HCT116 (cell line): ENCODE measurements around the gene FRMD4A. TPM values are rescaled to one million over a fixed set of nuclear protein-coding genes. Genes with fewer than 3 reads are reported as not detected.

Experiments used
- ATAC-seq: fragments of 200-7000 bp; cut with Tn5 transposase; 2 replicates; pipeline ENCODE4 v1.9.1; 2020; ENCODE audit warnings: mild to moderate bottlenecking, moderate library complexity
- BruUV-seq: library from RNA; stranded (reverse); fragments of 400-500 nt; replicated peaks from 2 replicates; lab custom pipeline; 2021; lab: Mats Ljungman, UMichigan
- CTCF ChIA-PET: fragments of 300-600 bp; sonication (Branson Sonifier 250); formaldehyde crosslinking; loops from one replicate; lab custom pipeline; 2021; ENCODE audit warnings: antibody characterized with exemption; lab: Charles Lee
- POLR2A ChIA-PET: fragments of 300-600, 350-600 bp; sonication (Branson Sonifier 250); formaldehyde crosslinking; loops from one replicate; lab custom pipeline; 2021; ENCODE audit warnings: antibody characterized with exemption; lab: Charles Lee
- RAD21 ChIA-PET, 2 experiments: fragments of 300-600 bp; sonication (Branson Sonifier 250); formaldehyde crosslinking; loops; one replicate each; lab custom pipeline; 2023; ENCODE audit warnings: low total read pairs in 2 of 2; ENCODE audit not compliant: uncharacterized antibody in 2 of 2, unreplicated experiment in 2 of 2, low non-redundant PET in 1 of 2; lab: Charles Lee
- DNase-seq: peaks from one replicate; pipeline ENCODE4 v3.0.0-alpha.2; 2010; ENCODE audit warnings: low read depth, low spot score
- H2AFZ ChIP-seq: fragments of 200-600 bp; shearing (Covaris generic), sonication (generic); 2 replicates; pipeline ENCODE4 v1.6.1; 2017; ENCODE audit warnings: low read depth, mixed run types, mixed read lengths, antibody characterized with exemption, low read length; ENCODE audit not compliant: poor library complexity, severe bottlenecking
- H3K27ac ChIP-seq: 2 replicates; pipeline ENCODE4 v1.5.1; 2012; ENCODE audit warnings: low read depth, low read length
- H3K27me3 ChIP-seq: fragments of 200-600 bp; sonication (generic); 2 replicates; pipeline ENCODE4 v1.6.1; 2016; ENCODE audit warnings: mixed run types, low read length, mixed read lengths; ENCODE audit not compliant: insufficient read depth
- H3K36me3 ChIP-seq, 2 experiments: fragments of 200-500 bp in 1 of 2; fragments of 200-600 bp in 1 of 2; sonication (Bioruptor generic) in 1 of 2; sonication (generic) in 1 of 2; 2 replicates each; pipeline versions ENCODE4 v1.5.1 to v1.6.1; 2014 to 2016; ENCODE audit warnings: low read length in 2 of 2, inconsistent platforms in 1 of 2, mixed read lengths in 1 of 2, mixed run types in 1 of 2; ENCODE audit not compliant: insufficient read depth in 2 of 2, control insufficient read depth in 1 of 2
- H3K4me1 ChIP-seq, 2 experiments: fragments of 200-600 bp in 1 of 2; sonication (generic) in 1 of 2; 2 replicates each; pipeline versions ENCODE4 v1.5.1 to v1.6.1; 2012 to 2017; ENCODE audit warnings: low read length in 2 of 2, inconsistent platforms in 1 of 2, mild to moderate bottlenecking in 1 of 2, mixed read lengths in 1 of 2, mixed run types in 1 of 2, moderate library complexity in 1 of 2; ENCODE audit not compliant: insufficient read depth in 2 of 2, control insufficient read depth in 1 of 2
- H3K4me2 ChIP-seq: fragments of 200-600 bp; sonication (generic); 2 replicates; pipeline ENCODE4 v1.6.1; 2017; ENCODE audit warnings: mixed run types, low read length, mixed read lengths
- H3K4me3 ChIP-seq, 2 experiments: fragments of 200-600 bp in 1 of 2; sonication (generic) in 1 of 2; replicated peaks in 1 of 2; 2 replicates each; pipeline ENCODE4 v1.5.1; 2011 to 2016; ENCODE audit warnings: low read length in 2 of 2, control low read depth in 1 of 2, low read depth in 1 of 2, mild to moderate bottlenecking in 1 of 2, mixed read lengths in 1 of 2, mixed run types in 1 of 2
- H3K79me2 ChIP-seq: fragments of 200-600 bp; sonication (generic); 2 replicates; pipeline ENCODE4 v1.6.1; 2017; ENCODE audit warnings: mild to moderate bottlenecking, mixed run types, low read length, moderate library complexity, mixed read lengths; ENCODE audit not compliant: insufficient read depth
- H3K9ac ChIP-seq: fragments of 200-600 bp; sonication (generic); 2 replicates; pipeline ENCODE4 v1.6.1; 2016; ENCODE audit warnings: low read length, mixed read lengths
- H3K9me2 ChIP-seq: fragments of 200-600 bp; sonication (generic), shearing (Covaris generic); 2 replicates; pipeline ENCODE4 v1.6.1; 2017; ENCODE audit warnings: mixed run types, mild to moderate bottlenecking, moderate library complexity; ENCODE audit not compliant: insufficient read depth
- H3K9me3 ChIP-seq, 2 experiments: fragments of 200-500 bp in 1 of 2; fragments of 200-600 bp in 1 of 2; sonication (Bioruptor generic) in 1 of 2; sonication (generic) in 1 of 2; 2 replicates each; pipeline ENCODE4 v1.6.1; 2014 to 2017; ENCODE audit warnings: low read length in 2 of 2, mixed read lengths in 2 of 2, inconsistent platforms in 1 of 2, low read depth in 1 of 2, mild to moderate bottlenecking in 1 of 2, mixed run types in 1 of 2, moderate library complexity in 1 of 2; ENCODE audit not compliant: control insufficient read depth in 1 of 2, insufficient read depth in 1 of 2
- H4K20me1 ChIP-seq: fragments of 200-600 bp; sonication (generic), shearing (Covaris generic); 2 replicates; pipeline ENCODE4 v1.6.1; 2017; ENCODE audit warnings: mixed run types, mild to moderate bottlenecking, moderate library complexity; ENCODE audit not compliant: insufficient read depth
- EGR1 ChIP-seq: IDR thresholded peaks from 2 replicates; pipeline ENCODE4 v1.6.1; 2012; ENCODE audit warnings: low read depth
- ELF1 ChIP-seq: IDR thresholded peaks from 2 replicates; pipeline ENCODE4 v1.6.1; 2012; ENCODE audit warnings: low read depth, borderline replicate concordance
- EZH2 ChIP-seq: fragments of 200-600 bp; sonication (generic); IDR thresholded peaks from 2 replicates; pipeline ENCODE4 v1.6.1; 2017; ENCODE audit warnings: antibody characterized with exemption, mixed run types
- FOSL1 ChIP-seq: IDR thresholded peaks from 2 replicates; pipeline ENCODE4 v1.6.1; 2012; ENCODE audit warnings: low read depth
- POLR2A ChIP-seq: IDR thresholded peaks from 2 replicates; pipeline ENCODE4 v1.7.0; 2011; ENCODE audit warnings: borderline replicate concordance; ENCODE audit not compliant: insufficient read depth, insufficient read length; ENCODE audit errors: extremely low read depth
- POLR2AphosphoS5 ChIP-seq: IDR thresholded peaks from 2 replicates; pipeline ENCODE4 v1.6.1; 2011; ENCODE audit warnings: mild to moderate bottlenecking, low read depth, low read length, moderate library complexity
- RAD21 ChIP-seq: IDR thresholded peaks from 2 replicates; pipeline ENCODE4 v1.6.1; 2012; ENCODE audit warnings: low read depth, mild to moderate bottlenecking
- SIN3A ChIP-seq: IDR thresholded peaks from 2 replicates; pipeline ENCODE4 v1.6.1; 2012; ENCODE audit warnings: low read depth
- SP1 ChIP-seq: IDR thresholded peaks from 2 replicates; pipeline ENCODE4 v1.6.1; 2012; ENCODE audit warnings: low read depth
- SRF ChIP-seq: IDR thresholded peaks from 2 replicates; pipeline ENCODE4 v1.6.1; 2012; ENCODE audit warnings: low read depth
- TCF7L2 ChIP-seq: IDR thresholded peaks from 2 replicates; pipeline ENCODE4 v1.7.0; 2011; ENCODE audit warnings: borderline replicate concordance, inconsistent platforms; ENCODE audit not compliant: insufficient read depth, insufficient read length; ENCODE audit errors: extremely low read depth
- YY1 ChIP-seq: IDR thresholded peaks from 2 replicates; pipeline ENCODE4 v1.6.1; 2011; ENCODE audit warnings: low read length, low read depth, moderate library complexity, mild to moderate bottlenecking; ENCODE audit not compliant: insufficient replicate concordance; ENCODE audit errors: extremely low read depth
- ZNF274 ChIP-seq: fragments of 200-500 bp; sonication (Bioruptor generic); IDR thresholded peaks from 2 replicates; pipeline ENCODE4 v1.6.1; 2014; ENCODE audit warnings: mild to moderate bottlenecking, low read depth, low read length, inconsistent platforms
- intact Hi-C: fragments of 100-400 bp; cut with micrococcal nuclease; formaldehyde crosslinking; loops from 2 replicates; pipeline ENCODE4 v1.10.0; 2022
- total RNA-seq: library from RNA; stranded (reverse); gene quantifications from one replicate; pipeline ENCODE4 v1.2.1, GENCODE V29; 2021; ENCODE audit not compliant: unreplicated experiment

FRMD4A gene
- total RNA-seq, 1 experiment from 2014 or later: 0.20 TPM

GRCh38 chr10:14160299-14160698 lies 170.4 kb downstream of the FRMD4A start:
- Histone ChIP-seq H3K9ac (no peak overlapping the region), H3K27me3 (peaks cover 72% of the 10 kb centered on the region), H3K9me3 (no peaks in the 10 kb centered on the region), H3K79me2 (no peaks in the 10 kb centered on the region), H3K36me3 (no peaks in the 10 kb centered on the region), H3K4me1 (no peaks in the 10 kb centered on the region), H3K4me2 (no peak overlapping the region), H3K4me3 (no peak overlapping the region), H4K20me1 (no peaks in the 10 kb centered on the region), H3K9me2 (no peaks in the 10 kb centered on the region), H2AFZ (no peak overlapping the region), H3K27ac (no peak overlapping the region)
- intact Hi-C loops: no loop called here
- no peak for TF ChIP-seq SIN3A
- TF ChIP-seq POLR2A: no peak
- TF ChIP-seq FOSL1: no peak
- TF ChIP-seq EGR1: no peak
- TF ChIP-seq RAD21: no peak
- TF ChIP-seq SP1: no peak
- TF ChIP-seq YY1: no peak
- TF ChIP-seq ZNF274: no peak
- no peak for TF ChIP-seq SRF
- TF ChIP-seq EZH2: no peak
- ATAC-seq (no peak), DNase-seq (no peak)
- ChIA-PET POLR2A (no interaction called here), RAD21 (no interaction called here), CTCF (no interaction called here)
- BruUV-seq: no TSS peak

- CTCF ChIA-PET: no interaction called here
- Histone ChIP-seq H3K9ac (no peak overlapping the region), H4K20me1 (no peaks in the 10 kb centered on the region), H3K9me3 (no peaks in the 10 kb centered on the region), H3K27ac (no peak overlapping the region)
- intact Hi-C loops: no loop called here
- TF ChIP-seq RAD21 (no peak), EGR1 (no peak), TCF7L2 (no peak), POLR2A (no peak), ELF1 (no peak), POLR2AphosphoS5 (no peak), SIN3A (no peak)
- TF ChIP-seq, all 23 proteins: peak for 0
- DNase-seq (no peak), ATAC-seq (no peak)
- Histone ChIP-seq H3K4me2 (no peak overlapping the region), H3K27me3 (peaks cover 62% of the 10 kb centered on the region), H3K4me3 (no peak overlapping the region), H3K36me3 (no peaks in the 10 kb centered on the region), H3K9me2 (no peaks in the 10 kb centered on the region), H3K4me1 (no peaks in the 10 kb centered on the region; a peak in 1 of 4 replicates), H2AFZ (no peak overlapping the region), H3K79me2 (no peaks in the 10 kb centered on the region)
- ChIA-PET RAD21 (no interaction called here), POLR2A (no interaction called here)
- no TSS peak for BruUV-seq
These were observed 172.1 kb downstream of the FRMD4A start for GRCh38 chr10:14158575-14158974.
